Measurements from ENCODE around the gene BNC2.

- TF ChIP-seq POLR2A (IDR thresholded peaks at IDR 0.05; ENCODE audit: low read depth, low read length) (no peak), TAF1 (IDR thresholded peaks at IDR 0.05; ENCODE audit: borderline replicate concordance, low read depth, low read length) (no peak), POLR2AphosphoS5 (IDR thresholded peaks at IDR 0.05; ENCODE audit: low read depth, low read length) (no peak)
Observed at GRCh38 chr9:16412740-16413139, 457.7 kb downstream of the BNC2 start.

Data from GM12892 (cell line).